Measurements from ENCODE around the gene GDPD2. TPM values are rescaled to one million over a fixed set of nuclear protein-coding genes. Genes with fewer than 3 reads are reported as not detected.
A peak's percentile ranks its signal among the peaks of the same experiment; 100 is the strongest.

GDPD2 gene
- total RNA-seq, 4 donors from 2014 or later = 12.8 to 32.9 (median 22.8) TPM

- H3K4me3 ChIP-seq (ENCODE audit: low read depth, poor library complexity, severe bottlenecking) = peak overlapping the region; percentile 32
- intact Hi-C loops (cut with DNase I; ENCODE audit: low total_unique reads) = no loop called here
- WGBS, 2 donors = 0 to 45% methylated on average over 4 to 45 of the region's 45 CpGs
- TF ChIP-seq CTCF (IDR thresholded peaks at IDR 0.05) = no peak
- no peak for TF ChIP-seq POLR2A (IDR thresholded peaks at IDR 0.05)
- peak; percentile 74 to 96 for DNase-seq (ENCODE audit: low spot score in 2 of 2)
These were observed 11.3 kb downstream of the GDPD2 start for GRCh38 chrX:70434352-70434866.

GRCh38 chrX:70434914-70435586 is 11.9 kb downstream of the GDPD2 start:
- peak in 1 of 2 donors; percentile 84 for DNase-seq (ENCODE audit: low spot score in 2 of 2)
- 18 to 49% methylated on average over 14 to 17 of the region's 17 CpGs for WGBS, 2 donors
- intact Hi-C loops (cut with DNase I; ENCODE audit: low total_unique reads) = no loop called here
- TF ChIP-seq CTCF (IDR thresholded peaks at IDR 0.05) (no peak), POLR2A (IDR thresholded peaks at IDR 0.05) (no peak)
- H3K4me3 ChIP-seq (ENCODE audit: low read depth, poor library complexity, severe bottlenecking) = no peak overlapping the region

- no peak overlapping the region for H3K4me3 ChIP-seq (ENCODE audit: low read depth, poor library complexity, severe bottlenecking)
- intact Hi-C loops (cut with DNase I; ENCODE audit: low total_unique reads) = no loop called here
- DNase-seq (ENCODE audit: low spot score in 2 of 2) = no peak
- TF ChIP-seq POLR2A (IDR thresholded peaks at IDR 0.05) = no peak
- no peak for TF ChIP-seq CTCF (IDR thresholded peaks at IDR 0.05)
- 33 to 47% methylated on average over 15 to 16 of the region's 16 CpGs for WGBS, 2 donors
These were observed 13.2 kb downstream of the GDPD2 start for GRCh38 chrX:70436343-70436742.

GRCh38 chrX:70437011-70437410 is 13.9 kb downstream of the GDPD2 start:
- no peak for DNase-seq (ENCODE audit: low spot score in 2 of 2)
- intact Hi-C loops (cut with DNase I; ENCODE audit: low total_unique reads) = no loop called here
- no peak overlapping the region for H3K4me3 ChIP-seq (ENCODE audit: low read depth, poor library complexity, severe bottlenecking)
- WGBS, 2 donors = 27 to 34% methylated on average over 2 of the region's 2 CpGs
- no peak for TF ChIP-seq POLR2A (IDR thresholded peaks at IDR 0.05)

GRCh38 chrX:70437921-70438665 is 15.0 kb downstream of the GDPD2 start:
- H3K4me3 ChIP-seq (ENCODE audit: low read depth, poor library complexity, severe bottlenecking) = no peak overlapping the region
- no peak for DNase-seq (ENCODE audit: low spot score in 2 of 2)
- intact Hi-C loops (cut with DNase I; ENCODE audit: low total_unique reads) = no loop called here
- TF ChIP-seq CTCF (IDR thresholded peaks at IDR 0.05) (no peak), POLR2A (IDR thresholded peaks at IDR 0.05) (no peak)
- 66 to 69% methylated on average over 8 of the region's 8 CpGs for WGBS, 2 donors

GRCh38 chrX:70439016-70439415 is 15.9 kb downstream of the GDPD2 start:
- H3K4me3 ChIP-seq (ENCODE audit: low read depth, poor library complexity, severe bottlenecking) = no peak overlapping the region
- WGBS, 2 donors = 52% methylated on average over 1 of the region's 1 CpG; no CpG with 5 or more reads in 1 of the 2 donors
- TF ChIP-seq POLR2A (IDR thresholded peaks at IDR 0.05) (no peak), CTCF (IDR thresholded peaks at IDR 0.05) (no peak)
- intact Hi-C loops (cut with DNase I; ENCODE audit: low total_unique reads) = no loop called here
- no peak for DNase-seq (ENCODE audit: low spot score in 2 of 2)

All from lower leg skin (tissue), 4 donors.